ENCODE data around the gene IFT22.
"Not testable (repeated sequence)": the region's sequence is repeated elsewhere in the genome, so short reads cannot be mapped to it uniquely, and the experiment has no call there.

The IFT22 gene

DNA sequence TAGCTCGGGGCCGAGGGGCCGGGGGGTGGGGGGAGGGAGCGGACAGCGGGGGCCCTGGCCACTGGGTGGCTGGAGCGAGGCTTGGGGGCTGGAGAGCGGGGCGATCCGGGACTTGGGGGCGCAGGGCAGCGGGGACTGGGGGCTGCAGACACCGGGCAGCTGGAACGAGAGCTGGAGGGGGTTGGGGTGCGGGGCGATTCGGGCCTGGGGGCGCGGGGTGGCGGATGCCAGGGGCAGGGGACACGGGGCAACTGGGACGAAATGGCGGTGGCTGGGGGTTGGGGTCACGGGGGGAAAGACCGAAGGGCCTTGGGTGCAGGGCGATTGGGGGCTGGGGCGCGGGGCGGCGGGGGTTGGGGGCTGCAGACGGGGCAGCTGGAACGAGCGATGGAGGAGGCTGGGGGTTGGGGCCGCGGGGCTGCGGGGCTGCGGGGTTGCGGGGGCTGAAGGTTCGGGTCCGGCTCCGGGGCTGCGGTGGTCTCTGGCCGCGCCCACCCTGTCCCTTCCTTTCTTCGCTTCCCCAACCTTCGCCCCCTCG lies 41.7 kb upstream of the IFT22 start:
- TF ChIP-seq, protein P1, sequence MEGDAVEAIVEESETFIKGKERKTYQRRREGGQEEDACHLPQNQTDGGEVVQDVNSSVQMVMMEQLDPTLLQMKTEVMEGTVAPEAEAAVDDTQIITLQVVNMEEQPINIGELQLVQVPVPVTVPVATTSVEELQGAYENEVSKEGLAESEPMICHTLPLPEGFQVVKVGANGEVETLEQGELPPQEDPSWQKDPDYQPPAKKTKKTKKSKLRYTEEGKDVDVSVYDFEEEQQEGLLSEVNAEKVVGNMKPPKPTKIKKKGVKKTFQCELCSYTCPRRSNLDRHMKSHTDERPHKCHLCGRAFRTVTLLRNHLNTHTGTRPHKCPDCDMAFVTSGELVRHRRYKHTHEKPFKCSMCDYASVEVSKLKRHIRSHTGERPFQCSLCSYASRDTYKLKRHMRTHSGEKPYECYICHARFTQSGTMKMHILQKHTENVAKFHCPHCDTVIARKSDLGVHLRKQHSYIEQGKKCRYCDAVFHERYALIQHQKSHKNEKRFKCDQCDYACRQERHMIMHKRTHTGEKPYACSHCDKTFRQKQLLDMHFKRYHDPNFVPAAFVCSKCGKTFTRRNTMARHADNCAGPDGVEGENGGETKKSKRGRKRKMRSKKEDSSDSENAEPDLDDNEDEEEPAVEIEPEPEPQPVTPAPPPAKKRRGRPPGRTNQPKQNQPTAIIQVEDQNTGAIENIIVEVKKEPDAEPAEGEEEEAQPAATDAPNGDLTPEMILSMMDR (conservative IDR thresholded peaks at IDR 0.05; ENCODE audit: low read length) = no peak
- no peak overlapping the region for H3K4me3 ChIP-seq (ENCODE audit: low read length)
- no peak for DNase-seq (ENCODE audit: low read depth)

DNA sequence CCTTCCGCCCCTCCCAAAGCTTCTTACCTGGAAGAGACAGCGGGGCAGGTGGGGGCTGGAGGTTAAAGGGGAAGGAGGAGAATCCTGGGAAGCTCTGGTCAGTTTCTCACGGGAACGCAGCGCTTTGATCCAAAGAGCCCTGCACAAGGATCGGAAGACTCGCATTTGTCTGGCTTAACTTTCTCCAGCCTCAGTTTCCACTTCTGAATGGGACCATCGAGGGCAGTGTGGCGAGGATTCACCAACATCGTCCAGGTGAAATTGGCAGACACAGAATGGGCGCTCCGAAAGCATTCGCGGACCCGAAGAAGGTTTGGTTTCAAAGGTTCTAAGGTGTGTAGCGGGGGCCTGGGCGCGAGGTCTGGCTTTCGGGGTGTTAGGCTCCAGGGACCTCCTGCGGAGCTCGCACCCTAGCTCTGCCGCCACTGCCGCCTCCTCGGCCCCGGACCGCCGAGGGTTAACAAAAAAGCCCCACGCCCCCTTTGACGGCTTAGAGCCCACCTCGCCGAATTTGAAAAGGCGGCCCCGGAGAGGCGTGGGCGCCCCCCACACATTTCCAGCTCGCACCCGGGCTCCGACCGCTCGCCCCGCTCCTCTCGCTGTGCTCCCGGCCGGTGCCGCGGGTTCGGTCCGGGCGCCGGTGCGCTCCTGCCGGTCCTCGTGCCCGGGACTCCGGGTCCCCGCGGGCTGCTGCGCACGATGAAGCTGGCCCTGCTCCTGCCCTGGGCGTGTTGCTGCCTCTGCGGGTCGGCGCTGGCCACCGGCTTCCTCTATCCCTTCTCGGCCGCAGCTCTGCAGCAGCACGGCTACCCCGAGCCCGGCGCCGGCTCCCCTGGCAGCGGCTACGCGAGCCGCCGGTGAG lies 41.0 kb upstream of the IFT22 start, which contains the start of gene COL26A1:
Gene COL26A1, plus strand, starts transcription at position 542 of the 862 bp plus-strand sequence. Its CDS starts 158 bp downstream, at position 700.
- no peak for DNase-seq (ENCODE audit: low read depth)
- no peak within 1 kb of the TSS for H3K4me3 ChIP-seq (ENCODE audit: low read length)
- TF ChIP-seq, protein P1 (conservative IDR thresholded peaks at IDR 0.05; ENCODE audit: low read length) = no peak

DNA sequence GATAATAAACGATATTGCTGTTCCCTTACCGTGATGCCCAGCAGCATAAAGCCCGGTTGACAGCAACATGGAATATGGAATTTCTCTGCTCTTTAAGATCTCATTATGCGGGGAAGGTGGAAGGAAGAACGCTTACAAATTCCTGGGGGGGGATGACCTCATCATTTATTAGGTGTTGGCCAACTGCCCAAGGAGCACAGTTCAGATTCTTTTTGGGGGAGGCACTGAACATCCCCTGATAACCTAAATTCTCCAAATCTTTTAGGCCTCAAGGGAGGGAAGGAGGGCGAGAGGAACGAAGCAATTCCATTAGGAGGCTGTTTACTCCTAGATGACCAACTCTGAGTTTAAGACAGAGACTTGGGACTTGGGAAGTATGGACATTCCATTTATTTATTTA lies 35.8 kb upstream of the IFT22 start:
- H3K4me3 ChIP-seq (ENCODE audit: low read length) = no peak overlapping the region
- DNase-seq (ENCODE audit: low read depth) = no peak
- TF ChIP-seq, protein P1 (conservative IDR thresholded peaks at IDR 0.05; ENCODE audit: low read length) = no peak

DNA sequence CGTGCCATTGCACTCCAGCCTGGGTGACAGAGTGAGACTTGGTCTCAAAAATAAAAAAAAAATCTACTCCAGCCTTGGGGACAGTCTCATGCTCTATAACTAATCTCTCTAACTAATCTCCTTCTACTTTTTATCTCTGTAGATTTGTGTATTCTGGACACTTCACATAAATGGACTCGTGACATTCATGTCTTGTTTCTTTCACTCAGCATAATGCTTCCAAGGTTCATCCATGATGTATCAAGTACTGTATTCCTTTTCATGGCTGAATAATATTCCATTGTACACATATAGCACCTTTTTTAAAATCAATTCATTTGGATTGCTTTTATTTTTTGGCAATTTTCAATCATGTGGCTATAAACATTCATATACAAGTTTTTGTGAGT lies 31.3 kb upstream of the IFT22 start:
- no peak overlapping the region for H3K4me3 ChIP-seq (ENCODE audit: low read length)
- TF ChIP-seq, protein P1 (conservative IDR thresholded peaks at IDR 0.05; ENCODE audit: low read length) = no peak
- DNase-seq (ENCODE audit: low read depth) = no peak

DNA sequence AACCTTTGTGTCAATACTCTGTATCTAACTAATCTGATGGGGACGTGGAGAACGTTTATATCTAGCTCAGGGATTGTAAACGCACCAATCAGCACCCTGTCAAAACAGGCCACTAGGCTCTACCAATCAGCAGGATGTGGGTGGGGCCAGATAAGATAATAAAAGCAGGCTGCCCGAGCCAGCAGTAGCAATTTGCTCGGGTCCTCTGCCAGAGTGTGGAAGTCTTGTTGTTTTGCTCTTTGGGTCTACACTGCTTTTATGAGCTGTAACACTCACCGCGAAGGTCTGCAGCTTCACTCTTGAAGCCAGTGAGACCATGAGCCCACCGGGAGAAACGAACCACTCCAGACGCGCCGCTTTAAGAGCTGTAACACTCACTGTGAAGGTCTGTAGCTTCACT lies 27.7 kb upstream of the IFT22 start:
- not testable (repeated sequence) for H3K4me3 ChIP-seq (ENCODE audit: low read length); DNase-seq (ENCODE audit: low read depth)

DNA sequence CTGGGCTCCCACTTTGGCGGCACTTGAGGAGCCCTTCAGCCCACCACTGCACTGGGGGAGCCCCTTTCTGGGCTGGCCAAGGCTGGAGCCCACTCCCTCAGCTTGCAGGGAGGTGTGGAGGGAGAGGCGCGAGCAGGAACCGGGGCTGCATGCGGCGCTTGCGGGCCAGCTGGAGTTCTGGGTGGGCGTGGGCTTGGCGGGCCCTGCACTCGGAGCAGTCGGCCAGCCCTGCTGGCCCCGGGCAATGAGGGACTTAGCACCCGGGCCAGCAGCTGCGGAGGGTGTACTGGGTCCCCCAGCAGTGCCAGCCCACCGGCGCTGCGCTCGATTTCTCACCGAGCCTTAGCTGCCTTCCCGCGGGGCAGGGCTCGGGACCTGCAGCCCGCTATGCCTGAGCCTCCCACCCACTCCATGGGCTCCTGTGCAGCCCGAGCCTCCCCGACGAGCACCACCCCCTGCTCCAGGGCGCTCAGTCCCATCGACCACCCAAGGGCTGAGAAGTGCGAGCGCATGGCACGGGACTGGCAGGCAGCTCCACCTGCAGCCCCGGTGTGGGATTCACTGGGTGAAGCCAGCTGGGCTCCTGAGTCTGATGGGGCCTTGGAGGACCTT lies 26.9 kb upstream of the IFT22 start:
- DNase-seq (ENCODE audit: low read depth); H3K4me3 ChIP-seq (ENCODE audit: low read length): not testable (repeated sequence)

DNA sequence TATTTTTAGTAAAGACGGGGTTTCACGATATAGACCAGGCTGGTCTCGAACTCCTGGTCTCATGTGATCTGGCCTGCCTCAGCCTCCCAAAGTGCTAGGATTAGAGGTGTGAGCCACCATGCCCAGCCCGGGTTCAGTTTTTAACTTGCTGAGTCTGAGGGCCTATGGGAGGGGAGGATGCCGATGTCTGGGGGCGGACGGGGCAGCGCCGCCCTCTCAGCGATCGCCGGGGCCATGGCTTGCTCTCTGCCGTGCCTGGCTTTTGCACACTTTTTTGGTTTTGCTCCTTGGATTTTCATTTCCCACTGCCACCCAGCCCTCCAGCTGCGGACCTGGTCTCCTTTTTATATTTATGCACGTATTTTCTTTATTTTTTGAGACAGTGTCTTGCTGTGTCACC lies 25.9 kb upstream of the IFT22 start:
- TF ChIP-seq, protein P1 (conservative IDR thresholded peaks at IDR 0.05; ENCODE audit: low read length) = no peak
- no peak overlapping the region for H3K4me3 ChIP-seq (ENCODE audit: low read length)
- DNase-seq (ENCODE audit: low read depth) = no peak

DNA sequence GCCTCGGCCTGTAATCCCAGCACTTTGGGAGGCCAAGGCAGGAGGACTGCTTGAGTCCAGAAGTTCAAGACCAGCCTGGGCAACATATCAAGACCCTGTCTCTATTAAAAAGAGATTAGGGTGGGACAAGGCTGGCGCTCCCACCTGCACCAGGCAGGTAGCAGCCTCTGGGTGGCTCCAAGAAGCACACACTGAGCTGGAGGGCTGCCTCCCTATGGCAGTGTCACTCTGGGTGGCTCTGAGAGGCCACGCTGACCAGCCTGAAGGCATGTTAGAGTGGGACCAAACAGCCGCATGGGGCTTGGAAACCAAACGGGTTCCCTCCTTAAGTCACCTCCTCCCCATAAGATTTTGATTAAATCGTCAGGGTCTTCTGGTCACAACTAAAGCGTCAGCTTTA lies 21.3 kb upstream of the IFT22 start:
- TF ChIP-seq, protein P1 (conservative IDR thresholded peaks at IDR 0.05; ENCODE audit: low read length) = no peak
- no peak overlapping the region for H3K4me3 ChIP-seq (ENCODE audit: low read length)
- DNase-seq (ENCODE audit: low read depth) = no peak
